HG03575 (cell line): ENCODE results near the gene NPHP3.
"Not testable (repeated sequence)": the region's sequence is repeated elsewhere in the genome, so short reads cannot be mapped to it uniquely, and the experiment has no call there.

ENCODE experiments used
- ATAC-seq: cut with Tn5 transposase; IDR thresholded peaks from one replicate; pipeline ENCODE4 v1.9.1; 2021; ENCODE audit not compliant: unreplicated experiment, insufficient number of reproducible peaks, low FRiP score; ENCODE audit errors: extremely low read depth

The NPHP3 gene

DNA sequence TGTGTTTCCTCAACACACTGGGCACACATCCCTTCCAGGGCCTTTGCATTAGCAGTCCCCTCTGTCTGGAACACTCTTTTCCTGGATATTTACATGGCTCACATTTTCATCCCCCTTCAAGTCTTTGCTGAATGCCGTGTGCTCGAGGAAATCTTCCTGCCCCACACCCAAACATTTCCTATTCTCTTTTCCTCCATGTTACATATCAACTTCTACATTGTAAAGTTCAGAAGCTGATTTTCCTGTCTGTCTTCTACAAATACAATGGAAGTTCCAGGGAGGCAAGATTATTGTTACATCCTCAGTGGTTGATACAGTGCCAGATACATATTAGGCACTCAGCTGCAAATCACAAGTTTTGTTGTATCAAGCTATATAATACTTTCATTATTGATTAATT, 66.7 kb downstream of the NPHP3 start:
- no peak for ATAC-seq

DNA sequence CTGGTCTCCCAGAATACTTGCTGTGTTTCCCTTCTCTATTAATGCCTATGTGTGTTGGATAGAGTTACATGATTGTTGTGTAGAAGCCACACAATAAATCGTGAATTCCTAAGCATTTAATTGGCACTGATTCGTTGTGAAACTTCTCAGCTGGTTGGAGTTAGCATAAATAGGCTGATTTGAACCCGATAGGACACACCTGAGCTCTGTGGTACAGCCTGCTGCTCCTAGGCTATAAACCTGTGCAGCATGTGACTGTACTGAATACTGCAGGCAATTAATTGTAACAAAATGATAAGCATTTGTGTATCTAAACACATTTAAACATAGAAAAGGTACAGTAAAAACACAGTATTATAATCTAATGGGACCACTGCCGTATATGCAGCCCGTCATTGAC, 67.5 kb downstream of the NPHP3 start:
- no peak for ATAC-seq

DNA sequence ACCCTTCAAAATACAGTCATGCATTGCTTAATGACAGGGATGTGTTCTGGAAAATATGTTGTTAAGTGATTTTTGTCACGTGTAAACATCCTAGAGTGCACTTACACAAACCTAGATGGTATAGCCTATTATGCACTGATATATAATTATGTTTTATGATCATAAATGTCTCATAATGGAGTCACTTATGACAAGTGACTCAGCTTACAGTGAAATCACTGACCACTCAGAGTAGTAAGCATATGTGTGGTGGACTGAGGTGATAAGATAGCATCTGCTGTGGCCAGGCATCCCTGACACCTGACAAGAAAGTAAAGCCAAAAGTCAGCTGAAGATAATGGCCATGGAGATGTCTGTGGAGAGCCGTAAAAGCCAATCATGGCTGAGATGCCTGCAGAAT, 68.0 kb downstream of the NPHP3 start:
- no peak for ATAC-seq

DNA sequence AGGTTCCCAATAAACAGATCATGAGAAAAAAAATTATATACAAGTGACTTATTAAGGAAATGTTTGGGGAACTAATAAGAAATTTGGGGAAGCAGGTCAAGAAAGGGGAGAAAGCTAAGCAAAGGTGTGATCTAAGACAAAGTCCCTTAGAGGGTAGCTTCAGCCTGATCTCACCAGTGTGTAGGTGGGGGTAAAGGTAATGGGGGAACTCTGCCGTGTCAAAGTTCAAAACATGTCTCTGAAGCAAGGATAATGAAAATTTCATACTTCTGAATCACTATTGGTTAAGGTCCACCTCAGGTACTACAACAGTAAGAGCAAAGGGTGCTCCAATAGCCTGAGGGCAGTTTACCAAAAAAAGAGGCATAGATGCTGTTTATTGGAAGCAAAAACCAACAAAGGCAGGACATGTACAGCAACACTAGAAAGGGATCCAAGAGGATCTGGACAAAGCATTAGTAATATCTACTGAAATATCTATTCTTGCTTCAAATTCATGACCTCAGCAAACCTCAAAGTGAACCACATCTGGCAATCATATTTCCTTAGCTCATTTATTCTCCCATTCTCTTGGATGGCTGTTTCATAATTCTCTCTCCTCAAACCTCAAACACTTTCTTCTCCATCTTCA, 69.5 kb downstream of the NPHP3 start:
- no peak for ATAC-seq

DNA sequence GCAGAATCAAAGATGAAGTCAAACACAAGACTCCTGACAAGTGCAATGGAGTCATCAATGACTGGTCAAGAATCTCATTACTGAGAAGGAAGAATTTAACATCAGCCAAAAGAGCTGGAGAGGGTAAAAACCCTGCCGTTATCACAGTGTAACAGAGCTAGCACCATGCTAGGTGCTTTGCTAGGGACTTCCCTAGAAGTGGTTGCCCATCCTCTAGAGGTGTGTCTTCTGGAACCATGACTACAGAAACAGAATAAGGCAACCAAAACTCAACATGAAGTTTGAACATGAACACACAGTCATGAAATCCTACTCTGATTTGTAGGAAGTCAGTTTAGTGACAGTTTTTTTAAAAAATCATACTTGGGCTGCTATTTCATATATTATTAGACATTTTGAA, 72.1 kb downstream of the NPHP3 start:
- no peak for ATAC-seq

DNA sequence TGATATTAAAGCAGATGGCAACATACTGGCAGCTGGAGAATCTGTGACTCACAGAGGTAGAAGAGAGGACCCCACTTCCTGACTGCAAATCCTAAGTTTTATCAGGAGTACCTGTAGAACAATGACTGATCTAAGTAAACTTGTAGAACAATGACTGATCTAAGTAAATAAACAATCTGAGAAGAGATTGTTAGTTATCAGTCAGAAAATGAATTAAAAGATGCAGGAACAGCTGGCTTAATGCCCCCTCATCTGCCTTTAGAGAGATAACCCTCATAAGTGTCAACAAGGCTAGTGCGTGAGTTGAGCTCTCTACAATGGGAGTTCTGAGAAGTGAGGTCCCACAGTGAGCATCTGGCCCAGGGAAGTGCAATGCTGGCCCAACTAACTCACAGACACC, 77.2 kb downstream of the NPHP3 start:
- no peak for ATAC-seq

DNA sequence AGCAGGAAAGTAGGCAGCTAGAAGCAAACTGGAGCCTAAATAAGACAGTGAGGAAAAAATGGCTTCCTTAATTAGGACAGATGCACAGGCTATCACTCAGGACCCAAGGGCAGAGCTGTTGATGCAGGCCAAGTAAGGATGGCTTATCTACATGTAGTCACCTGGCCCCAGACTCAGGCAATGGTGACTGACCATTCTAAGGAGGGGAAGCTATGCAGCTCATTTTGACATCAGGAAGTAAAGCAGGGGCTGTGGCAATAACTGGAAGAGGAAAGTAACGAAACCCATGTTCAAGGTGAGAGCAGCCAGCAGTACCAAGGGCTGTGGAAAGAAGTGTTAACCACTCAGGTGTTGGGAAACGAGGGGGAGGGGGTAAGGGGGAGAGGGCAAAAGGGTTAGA, 78.8 kb downstream of the NPHP3 start:
- no peak for ATAC-seq

DNA sequence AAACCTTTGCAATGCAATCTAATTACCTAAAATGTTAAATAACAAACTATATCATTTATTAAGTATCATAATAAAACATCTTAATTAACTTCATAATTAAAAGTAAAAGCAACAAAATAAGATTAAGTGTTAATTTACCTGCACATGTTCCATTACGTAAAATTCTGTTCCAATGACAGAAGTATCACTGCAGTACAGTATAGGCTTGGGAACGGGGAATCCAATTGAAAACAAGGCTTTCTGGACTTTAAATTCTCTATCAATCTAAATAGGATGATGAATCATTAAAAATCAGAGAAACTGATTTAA, 79.7 kb downstream of the NPHP3 start:
- no peak for ATAC-seq

DNA sequence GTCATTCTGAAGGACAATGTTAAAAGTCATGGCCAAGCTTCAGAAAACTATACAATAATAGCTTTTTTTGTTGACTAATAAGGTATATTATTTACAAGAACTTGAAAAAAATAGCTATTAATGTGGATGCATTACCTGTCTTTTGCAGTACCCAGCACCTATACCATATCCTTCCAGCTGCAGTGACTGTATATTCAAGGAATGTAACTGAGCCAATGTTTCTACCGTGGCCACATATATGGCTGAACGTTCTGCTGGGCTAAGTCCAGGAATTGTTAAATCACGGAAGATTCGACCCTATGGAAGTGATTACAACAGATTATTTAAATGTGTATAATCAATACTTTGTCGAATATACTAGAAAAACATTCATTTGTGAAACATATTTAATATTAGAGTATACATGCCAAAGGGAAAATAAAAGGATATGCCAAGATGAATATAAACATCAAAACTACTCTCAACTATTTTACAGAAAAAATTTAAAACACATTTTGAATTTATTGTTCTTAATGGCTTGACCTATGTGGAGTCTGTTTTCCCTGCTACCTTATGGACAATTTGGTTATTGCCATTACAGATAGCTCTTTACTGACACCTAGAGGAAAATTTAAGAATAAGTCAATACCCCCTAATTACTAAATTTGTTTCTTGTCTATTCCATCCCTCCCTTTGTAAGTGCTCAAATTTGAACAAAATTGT, 80.2 kb downstream of the NPHP3 start:
- ATAC-seq, result no peak

DNA sequence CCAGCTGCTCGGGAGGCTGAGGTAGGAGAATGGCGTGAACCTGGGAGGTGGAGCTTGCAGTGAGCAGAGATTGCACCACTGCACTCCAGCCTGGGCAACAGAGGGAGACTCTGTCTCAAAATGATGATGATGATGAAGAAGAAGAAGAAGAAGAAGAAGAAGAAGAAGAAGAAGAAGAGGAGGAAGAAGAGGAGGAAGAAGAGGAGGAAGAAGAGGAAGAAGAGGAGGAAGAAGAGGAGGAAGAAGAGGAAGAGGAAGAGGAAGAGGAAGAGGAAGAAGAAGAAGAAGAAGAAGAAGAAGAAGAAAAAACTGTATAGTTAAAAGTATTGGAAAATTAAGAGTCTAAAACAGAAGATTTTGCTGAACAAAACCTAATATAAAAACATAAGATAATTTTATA, 80.8 kb downstream of the NPHP3 start:
- ATAC-seq, result not testable (repeated sequence)

DNA sequence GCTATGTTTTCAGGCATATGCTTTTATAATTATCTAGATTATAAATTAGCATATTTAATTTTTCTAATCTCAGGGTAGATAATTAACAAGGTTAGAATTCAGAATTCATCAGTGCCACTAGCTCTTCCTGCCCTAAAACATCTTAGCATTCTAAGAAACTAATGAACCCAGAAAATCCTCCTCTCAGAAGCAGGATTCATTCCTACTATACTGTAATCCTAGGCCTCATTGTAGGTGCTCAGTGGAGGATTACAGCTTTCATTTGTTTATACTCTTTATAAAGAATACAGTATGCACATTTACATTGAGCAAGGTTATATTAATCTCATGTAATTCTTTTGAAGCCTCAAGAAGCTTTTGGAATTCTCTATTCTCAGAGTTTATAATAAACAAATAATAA, 83.5 kb downstream of the NPHP3 start:
- ATAC-seq, result no peak

DNA sequence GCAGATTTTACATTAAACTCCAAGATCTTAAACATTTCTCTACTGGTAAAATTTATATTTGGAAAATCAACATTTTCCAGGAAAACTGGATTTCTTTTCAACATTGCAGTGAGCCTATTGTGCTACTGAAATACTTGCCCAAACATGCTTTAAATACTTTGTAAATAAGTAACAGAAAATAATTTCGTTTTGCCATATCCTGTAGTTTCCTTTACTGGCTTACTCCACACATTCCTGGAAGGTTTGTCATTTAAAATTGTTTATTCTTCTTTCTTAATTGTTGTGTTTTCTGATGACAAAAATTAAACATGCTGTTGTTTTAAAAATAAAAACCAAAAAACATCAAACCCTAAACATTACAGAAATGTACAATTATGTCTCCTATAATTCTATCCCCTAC, 84.6 kb downstream of the NPHP3 start:
- no peak for ATAC-seq

DNA sequence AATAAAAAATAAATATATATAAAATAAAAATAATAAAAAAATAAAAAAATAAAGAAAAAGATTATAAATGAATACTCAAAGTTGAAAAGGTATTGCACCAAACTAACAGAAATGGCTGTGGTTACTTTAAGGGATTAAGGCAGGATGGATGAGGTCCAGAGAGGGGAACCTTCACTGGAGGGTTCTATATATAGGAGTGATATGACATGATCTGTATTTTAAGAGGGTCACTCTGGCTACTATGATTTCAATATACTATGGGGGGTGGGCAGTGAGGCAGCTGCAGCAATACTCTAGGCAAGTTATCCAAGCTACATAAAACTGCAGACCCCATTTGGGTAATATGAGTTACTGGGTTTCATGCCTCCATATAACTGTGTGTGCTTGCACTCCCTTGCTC, 87.2 kb downstream of the NPHP3 start:
- ATAC-seq, result no peak
